Mucosa of descending colon (tissue), 3 donors: ENCODE results near the gene OPCML. TPM values are rescaled to one million over a fixed set of nuclear protein-coding genes. Genes with fewer than 3 reads are reported as not detected.

Experiments used
- ATAC-seq: fragments of 200-7000 bp; cut with Tn5 transposase; one replicate; pipeline ENCODE4 v1.9.1; 2020; ENCODE audit warnings: mild to moderate bottlenecking, moderate library complexity
- DNase-seq, 3 donors: peaks; one replicate each; pipeline ENCODE4 v3.0.0-alpha.2; 2020
- H3K36me3 ChIP-seq: fragments of 200-600 bp; one replicate; pipeline ENCODE4 v1.8.0; 2021; ENCODE audit warnings: low read depth, mild to moderate bottlenecking
- H3K4me1 ChIP-seq: fragments of 200-600 bp; one replicate; pipeline ENCODE4 v1.8.0; 2021; ENCODE audit warnings: low read depth, mild to moderate bottlenecking
- H3K4me3 ChIP-seq: fragments of 200-600 bp; one replicate; pipeline ENCODE4 v1.8.0; 2021; ENCODE audit warnings: mild to moderate bottlenecking
- H3K9me3 ChIP-seq: fragments of 200-600 bp; one replicate; pipeline ENCODE4 v1.8.0; 2021; ENCODE audit warnings: mild to moderate bottlenecking
- CTCF ChIP-seq: fragments of 200-600 bp; IDR thresholded peaks from one replicate; pipeline ENCODE4 v1.8.0; 2022; ENCODE audit warnings: antibody characterized with exemption, mild to moderate bottlenecking
- intact Hi-C, 2 donors: fragments of 100-400 bp; cut with DNase I in 1 of 2; cut with micrococcal nuclease in 1 of 2; formaldehyde crosslinking; loops; one replicate each; pipeline versions ENCODE4 v1.11.0 to v1.11.1; 2022; cut with DNase I, micrococcal nuclease
- total RNA-seq, 3 donors: library from RNA; stranded (reverse); fragmentation: NEBNext Ultra II Directional in 2 of 3; extraction: Animal tissue kit (Norgen Biotek cat#: 25700) in 2 of 3; gene quantifications; one replicate each; pipeline versions ENCODE4 v1.2.1 to v1.2.4, GENCODE V29; 2021 to 2023
- donor health status: DM: no; HTN: no; CAD: no; lungs with moderate emphysema.
- donor health status: DM: no; HTN: no; CAD: no.
- donor health status: DM: no; HTN: yes; CAD: no.

Gene OPCML
- total RNA-seq, 3 donors from 2014 or later, result 0.10 to 0.47 TPM; not detected in 1

- TF ChIP-seq CTCF, result no peak
- Histone ChIP-seq H3K9me3 (peaks cover 14% of the 10 kb centered on the region), H3K36me3 (no peaks in the 10 kb centered on the region), H3K4me3 (no peak overlapping the region), H3K4me1 (no peaks in the 10 kb centered on the region)
- DNase-seq, result peak in 1 of 3 donors; percentile 4
- ATAC-seq, result no peak
- intact Hi-C loops, result no loop called here
Measured at GRCh38 chr11:132464003-132464342, 1068.3 kb downstream of the OPCML start.

- Histone ChIP-seq H3K36me3 (no peaks in the 10 kb centered on the region), H3K9me3 (peaks cover 14% of the 10 kb centered on the region), H3K4me3 (no peak overlapping the region), H3K4me1 (no peaks in the 10 kb centered on the region)
- no peak for TF ChIP-seq CTCF
- intact Hi-C loops, result no loop called here
- DNase-seq (no peak), ATAC-seq (no peak)
Measured at GRCh38 chr11:132463295-132464002, 1068.9 kb downstream of the OPCML start.

- intact Hi-C loops, result no loop called here
- TF ChIP-seq CTCF, result no peak
- ATAC-seq (no peak), DNase-seq (no peak)
- H3K4me1 ChIP-seq, result no peaks in the 10 kb centered on the region
- no peaks in the 10 kb centered on the region for H3K36me3 ChIP-seq
- H3K9me3 ChIP-seq, result peaks cover 20% of the 10 kb centered on the region
- no peak overlapping the region for H3K4me3 ChIP-seq
Measured at GRCh38 chr11:132459736-132460135, 1072.6 kb downstream of the OPCML start.

GRCh38 chr11:132457445-132457844 is 1074.9 kb downstream of the OPCML start:
- no peaks in the 10 kb centered on the region for H3K36me3 ChIP-seq

GRCh38 chr11:132456751-132457328 is 1075.5 kb downstream of the OPCML start:
- intact Hi-C loops, result no loop called here
- H3K4me1 ChIP-seq, result no peaks in the 10 kb centered on the region
- H3K4me3 ChIP-seq, result no peak overlapping the region
- ATAC-seq (no peak), DNase-seq (no peak)
- no peak for TF ChIP-seq CTCF
- H3K36me3 ChIP-seq, result no peaks in the 10 kb centered on the region
- peaks cover 16% of the 10 kb centered on the region for H3K9me3 ChIP-seq

More at GRCh38 chr11:132457445-132457844, 1074.9 kb downstream of the OPCML start:
- Histone ChIP-seq H3K4me1 (no peaks in the 10 kb centered on the region), H3K4me3 (no peak overlapping the region), H3K9me3 (peaks cover 16% of the 10 kb centered on the region)
- ATAC-seq, result no peak
- no peak for TF ChIP-seq CTCF
- intact Hi-C loops, result no loop called here
- no peak for DNase-seq
